HG02571 (cell line): ENCODE data around the gene CHL1.

Source experiments
- ATAC-seq: cut with Tn5 transposase; IDR thresholded peaks from one replicate; pipeline ENCODE4 v1.9.1; 2021; ENCODE audit warnings: mild to moderate bottlenecking, moderate library complexity; ENCODE audit not compliant: unreplicated experiment

The CHL1 gene

GRCh38 chr3:196311-197148 lies at the start of gene CHL1:
Gene CHL1, plus strand, starts transcription at chr3:196763. Its CDS starts 123,014 bp downstream, at chr3:319777.
- no peak for ATAC-seq

DNA sequence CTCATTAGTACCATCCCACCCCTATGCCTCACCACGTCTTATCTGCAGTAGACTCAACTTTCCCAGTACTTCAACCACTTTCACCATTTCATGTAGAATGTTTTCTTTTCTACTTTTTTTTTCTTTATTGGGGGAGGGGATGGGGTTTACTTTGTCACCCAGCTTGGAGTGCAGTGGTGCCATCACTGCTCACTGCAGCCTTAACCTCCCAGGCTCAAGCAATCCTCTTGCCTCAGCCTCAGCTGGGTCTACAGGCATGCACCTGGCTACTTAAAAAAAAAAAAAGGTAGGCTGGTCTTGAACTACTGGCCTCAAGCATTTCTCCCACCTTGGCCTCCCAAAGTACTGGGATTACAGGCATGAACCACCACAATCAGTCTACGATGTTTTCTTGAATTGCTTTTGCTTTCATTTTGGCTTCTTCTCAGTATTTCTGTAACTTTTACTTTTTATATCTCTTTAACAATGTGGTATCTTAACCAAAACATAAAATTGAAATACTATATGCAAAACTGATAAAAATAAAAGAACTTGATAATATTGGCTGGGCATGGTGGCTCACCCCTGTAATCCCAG lies 44.9 kb upstream of the CHL1 start:
- no peak for ATAC-seq

GRCh38 chr3:159974-160373 lies 36.6 kb upstream of the CHL1 start:
- no peak for ATAC-seq

- no peak for ATAC-seq
Observed at GRCh38 chr3:166071-166470, 30.5 kb upstream of the CHL1 start.

DNA sequence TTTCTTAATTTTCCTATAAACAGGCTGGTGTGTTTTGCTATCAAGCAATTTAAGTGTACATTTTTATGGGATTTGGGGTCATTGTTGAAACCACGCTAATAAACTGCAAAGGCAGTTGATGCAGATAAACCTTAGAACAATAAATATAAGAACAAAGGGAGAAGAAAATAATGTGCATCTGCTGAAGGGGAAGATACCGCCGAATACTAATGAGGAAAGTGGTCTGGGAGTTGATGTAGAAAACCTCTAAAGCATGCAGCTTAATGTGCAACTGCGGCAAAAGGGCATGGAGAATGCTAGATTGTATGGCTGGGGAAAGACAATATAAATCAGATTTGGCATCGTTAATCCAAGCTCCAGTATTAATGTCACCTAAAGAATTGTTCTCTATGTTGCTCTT lies 29.8 kb upstream of the CHL1 start:
- ATAC-seq, result no peak

GRCh38 chr3:173886-174285 lies 22.7 kb upstream of the CHL1 start:
- peak; percentile 80 for ATAC-seq

- ATAC-seq, result no peak
Observed at GRCh38 chr3:184976-185375, 11.6 kb upstream of the CHL1 start.

DNA sequence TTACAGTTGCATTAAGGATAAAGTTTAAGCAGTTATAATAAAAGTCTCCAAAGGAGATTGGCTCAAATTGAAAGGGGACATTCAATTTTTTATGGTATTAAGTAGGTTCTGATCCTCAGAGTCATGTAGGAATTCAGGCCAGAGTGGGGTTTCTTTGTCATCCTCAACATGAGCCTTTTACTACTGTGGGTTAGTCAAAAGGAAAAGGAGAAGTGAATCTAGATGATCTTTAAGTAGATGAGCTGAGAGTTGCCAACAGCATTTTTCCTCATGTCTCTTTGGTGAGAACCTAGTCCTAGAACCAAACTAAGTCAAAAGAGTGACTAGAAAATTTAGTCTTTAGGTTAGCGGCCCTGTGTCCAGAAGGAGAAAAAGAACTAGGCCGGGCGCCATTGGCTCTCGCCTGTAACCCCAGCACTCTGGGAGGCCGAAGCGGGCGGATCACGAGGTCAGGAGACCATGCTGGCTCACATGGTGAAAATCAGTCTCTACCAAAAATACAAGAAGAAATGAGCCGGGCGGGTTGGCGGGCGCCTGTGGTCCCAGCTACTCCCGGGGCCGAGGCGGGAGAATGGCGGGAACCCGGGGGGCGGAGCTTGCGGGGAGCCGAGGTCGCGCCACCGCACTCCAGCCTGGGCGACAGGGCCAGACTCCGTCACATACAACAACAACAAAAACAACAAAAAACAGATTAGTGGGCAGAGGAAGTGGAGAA lies 4.2 kb upstream of the CHL1 start:
- ATAC-seq, result no peak

- ATAC-seq, result no peak
Observed at GRCh38 chr3:194001-194400, 2.6 kb upstream of the CHL1 start.

DNA sequence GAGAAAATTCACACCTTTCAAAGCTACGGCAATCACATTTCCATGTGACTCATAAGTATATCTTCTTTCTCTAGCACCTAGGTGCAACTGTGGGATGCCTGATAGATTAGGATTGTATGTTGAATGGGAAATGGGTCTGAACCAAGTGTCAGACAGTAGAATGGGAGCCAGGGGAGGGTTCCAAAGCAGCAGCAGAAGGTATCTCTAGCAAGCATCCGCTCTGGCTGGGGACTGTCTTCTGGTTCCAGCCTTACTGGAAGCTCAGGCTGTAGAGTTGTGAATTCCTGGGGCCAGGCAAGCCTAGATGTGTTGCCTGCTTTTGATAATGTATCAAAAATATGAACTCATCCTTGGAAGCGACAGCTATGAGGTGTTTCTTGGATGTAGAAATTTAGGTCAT lies 2.1 kb upstream of the CHL1 start:
- no peak for ATAC-seq

GRCh38 chr3:195666-196065 lies 897 bp upstream of the CHL1 start:
- no peak for ATAC-seq

DNA sequence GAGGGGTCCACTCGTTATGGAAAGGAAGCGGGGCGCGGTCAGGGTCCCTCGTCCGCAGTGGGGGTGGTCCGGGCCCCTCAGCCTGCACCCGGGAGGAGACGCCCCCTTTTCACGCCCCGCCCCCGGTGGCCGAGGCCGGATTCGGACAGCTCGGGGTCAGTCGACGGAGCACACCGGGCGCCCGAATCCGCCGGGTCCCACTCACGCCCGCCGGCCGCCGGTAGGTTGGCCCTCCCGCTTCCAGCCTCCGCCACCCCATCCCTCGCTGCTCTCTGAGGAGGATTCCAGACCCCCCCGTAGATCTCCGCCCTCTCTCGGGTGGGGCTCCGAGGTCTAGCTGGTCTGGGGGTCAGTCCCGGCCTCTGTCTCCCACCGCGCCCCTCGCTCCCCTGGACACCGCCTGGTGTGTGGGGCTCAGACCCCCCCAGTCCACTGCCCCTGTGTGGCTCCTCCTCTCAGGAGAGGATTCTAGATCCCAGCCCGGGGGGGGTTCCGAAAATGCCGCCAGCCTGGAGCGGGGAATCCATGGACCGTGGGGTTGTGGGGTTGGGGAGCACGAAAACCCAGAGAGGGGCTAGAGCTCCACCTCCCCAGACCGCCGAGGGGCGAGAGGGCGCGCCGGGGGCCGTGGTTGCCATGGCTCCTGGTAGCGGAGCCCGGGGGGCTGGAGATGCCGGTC lies 725 bp downstream of the CHL1 start:
- no peak for ATAC-seq

- no peak for ATAC-seq
Observed at GRCh38 chr3:197828-198491, 1.4 kb downstream of the CHL1 start.

- ATAC-seq, result no peak
Observed at GRCh38 chr3:199835-200234, 3.3 kb downstream of the CHL1 start.

- ATAC-seq, result no peak
Observed at GRCh38 chr3:200758-201325, 4.3 kb downstream of the CHL1 start.

DNA sequence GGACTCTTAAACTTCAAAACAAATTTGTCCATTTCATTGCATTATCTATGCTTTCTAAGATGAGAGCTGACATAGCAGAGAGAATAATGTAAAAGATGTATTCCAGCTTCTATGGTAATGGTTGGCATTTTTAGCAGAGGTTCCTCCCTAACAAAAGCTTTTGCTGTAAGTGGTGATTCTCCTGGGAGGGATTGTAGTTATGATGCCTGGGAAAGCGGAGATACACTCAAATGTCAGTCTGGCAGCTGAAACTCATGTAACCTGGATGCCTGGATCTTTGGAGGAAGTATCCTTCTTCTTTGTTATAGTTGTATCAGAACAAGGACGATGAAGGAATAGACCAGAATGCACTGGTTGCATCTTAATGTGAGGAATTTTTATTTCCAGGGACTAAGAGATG lies 7.5 kb downstream of the CHL1 start:
- no peak for ATAC-seq

GRCh38 chr3:207973-208372 lies 11.4 kb downstream of the CHL1 start:
- ATAC-seq, result no peak

GRCh38 chr3:210669-211068 lies 14.1 kb downstream of the CHL1 start:
- no peak for ATAC-seq

DNA sequence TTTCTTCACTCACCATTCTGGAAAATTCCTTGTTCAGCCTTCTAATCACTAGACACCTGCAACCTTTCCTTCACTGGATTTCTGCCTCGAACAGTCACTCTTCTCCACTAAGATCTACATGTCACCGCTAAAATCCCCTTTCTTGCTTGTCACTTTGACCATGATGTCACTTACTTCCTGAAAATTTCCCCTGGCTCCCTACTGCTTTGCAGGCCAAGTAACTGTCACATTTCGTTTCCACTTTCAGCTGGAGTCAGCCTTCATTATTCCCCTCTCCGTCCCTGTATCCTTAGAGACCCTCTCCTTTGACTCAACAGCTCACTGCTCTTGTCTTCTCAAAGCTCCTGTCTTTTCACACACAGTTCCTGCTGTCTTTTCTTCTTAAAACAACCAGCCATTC lies 15.9 kb downstream of the CHL1 start:
- ATAC-seq, result peak; percentile 96

DNA sequence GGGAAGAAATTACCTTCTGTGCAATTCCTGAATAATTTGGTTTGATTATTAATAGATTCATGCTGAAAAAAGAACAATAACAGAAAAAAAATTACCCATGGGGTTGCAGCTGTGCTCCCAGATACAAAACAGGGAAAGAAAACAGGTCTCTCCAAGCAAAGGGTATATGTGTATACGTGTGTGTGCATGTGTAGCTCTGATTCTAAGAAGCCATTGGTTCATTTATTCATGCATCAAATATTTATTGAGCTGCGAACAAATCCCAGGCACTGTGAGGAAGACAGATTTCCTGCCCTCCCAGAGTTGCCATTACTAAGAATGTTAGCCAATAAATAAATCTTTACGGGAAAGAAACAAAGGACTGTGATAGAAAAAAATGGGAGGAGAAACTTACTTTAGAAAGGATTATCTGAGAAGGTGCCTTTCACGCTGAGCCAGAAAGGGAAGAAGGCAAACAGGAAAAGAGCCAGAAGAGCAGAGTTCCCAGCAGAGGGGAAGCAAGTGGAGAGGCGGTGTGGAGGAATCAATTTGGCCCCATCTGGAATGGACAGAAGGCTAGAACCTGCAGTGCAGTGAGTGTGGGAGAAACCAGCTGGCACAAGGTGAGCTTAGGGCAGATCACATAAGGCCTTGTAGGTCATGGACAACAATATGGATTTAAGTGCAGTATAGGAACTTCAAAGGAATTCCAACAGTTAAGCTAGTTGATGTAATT lies 20.7 kb downstream of the CHL1 start:
- no peak for ATAC-seq
